Effector memory CD8-positive, alpha-beta T cell (primary cell): ENCODE data around the gene LILRB1.
"Not testable (repeated sequence)": the region's sequence is repeated elsewhere in the genome, so short reads cannot be mapped to it uniquely, and the experiment has no call there.

Source experiments
- ATAC-seq: fragments of 150-1000 bp; cut with Tn5 transposase; replicated peaks from 2 replicates; pipeline ENCODE4 v1.10.0; 2021; ENCODE audit warnings: mild to moderate bottlenecking, moderate library complexity
- DNase-seq, 3 experiments: peaks; one replicate each; pipeline ENCODE4 v3.0.0; 2021
- H3K27ac Mint-ChIP-seq, 2 donors: one replicate each; pipeline ENCODE4 v1.8.0; 2022; ENCODE audit warnings: mild to moderate bottlenecking in 2 of 2, mixed read lengths in 2 of 2, moderate library complexity in 2 of 2
- H3K27me3 Mint-ChIP-seq, 2 donors: one replicate each; pipeline ENCODE4 v1.8.0; 2022; ENCODE audit warnings: mixed read lengths in 2 of 2
- H3K36me3 Mint-ChIP-seq: one replicate; pipeline ENCODE4 v1.8.0; 2022; ENCODE audit warnings: mild to moderate bottlenecking, moderate library complexity, mixed read lengths; ENCODE audit not compliant: insufficient read depth
- H3K4me1 Mint-ChIP-seq, 2 donors: one replicate each; pipeline ENCODE4 v1.8.0; 2022; ENCODE audit warnings: low read depth in 2 of 2, mixed read lengths in 2 of 2
- H3K4me3 Mint-ChIP-seq, 2 donors: one replicate each; pipeline ENCODE4 v1.8.0; 2022; ENCODE audit warnings: mild to moderate bottlenecking in 2 of 2, mixed read lengths in 2 of 2, moderate library complexity in 2 of 2
- H3K9me3 Mint-ChIP-seq, 2 donors: one replicate each; pipeline ENCODE4 v1.8.0; 2022; ENCODE audit warnings: mixed read lengths in 2 of 2

LILRB1 gene

GRCh38 chr19:54681596-54681995 lies 51.3 kb downstream of the LILRB1 start:
- not testable (repeated sequence) for DNase-seq, H3K4me3 Mint-ChIP-seq, ATAC-seq, H3K9me3 Mint-ChIP-seq, H3K36me3 Mint-ChIP-seq, H3K27ac Mint-ChIP-seq, H3K4me1 Mint-ChIP-seq
- peaks cover 29 to 43% of the 10 kb centered on the region in 2 donors for H3K27me3 Mint-ChIP-seq

GRCh38 chr19:54682306-54682856 lies 52.1 kb downstream of the LILRB1 start:
- H3K36me3 Mint-ChIP-seq, result peaks cover 3% of the 10 kb centered on the region

GRCh38 chr19:54684527-54684926 lies 54.2 kb downstream of the LILRB1 start:
- Mint-ChIP-seq H3K4me3 (no peak overlapping the region), H3K27me3 (peaks cover 31 to 48% of the 10 kb centered on the region in 2 donors), H3K4me1 (peaks cover 0 to 2% of the 10 kb centered on the region in 2 donors), H3K36me3 (peaks cover 3% of the 10 kb centered on the region), H3K9me3 (peaks cover 0 to 1% of the 10 kb centered on the region in 2 donors), H3K27ac (no peak overlapping the region)
- DNase-seq (peak in 1 of 3 experiments; percentile 15), ATAC-seq (no peak)

More at GRCh38 chr19:54682306-54682856, 52.1 kb downstream of the LILRB1 start:
- ATAC-seq (no peak), DNase-seq (no peak)
- H3K27ac Mint-ChIP-seq, result no peak overlapping the region
- H3K9me3 Mint-ChIP-seq, result peaks cover 0 to 1% of the 10 kb centered on the region in 2 donors
- peaks cover 0 to 2% of the 10 kb centered on the region in 2 donors for H3K4me1 Mint-ChIP-seq
- H3K4me3 Mint-ChIP-seq, result no peak overlapping the region
- H3K27me3 Mint-ChIP-seq, result peaks cover 28 to 49% of the 10 kb centered on the region in 2 donors
